HG03095 (cell line): ENCODE measurements around the gene INHBB.
"Not testable (repeated sequence)": the region's sequence is repeated elsewhere in the genome, so short reads cannot be mapped to it uniquely, and the experiment has no call there.

Experiments
- ATAC-seq: cut with Tn5 transposase; IDR thresholded peaks from one replicate; pipeline ENCODE4 v1.9.1; 2021; ENCODE audit warnings: moderate library complexity; ENCODE audit not compliant: unreplicated experiment

The INHBB gene

GRCh38 chr2:120378605-120379004, 32.7 kb downstream of the INHBB start:
- ATAC-seq = no peak

- no peak for ATAC-seq
Observed at GRCh38 chr2:120379916-120380893, 34.3 kb downstream of the INHBB start.

GRCh38 chr2:120381192-120381591, 35.3 kb downstream of the INHBB start:
- ATAC-seq = no peak

- no peak for ATAC-seq
Observed at GRCh38 chr2:120381661-120382060, 35.7 kb downstream of the INHBB start.

- ATAC-seq = no peak
Observed at GRCh38 chr2:120382541-120383144, 36.7 kb downstream of the INHBB start.

GRCh38 chr2:120383191-120383590, 37.3 kb downstream of the INHBB start:
- no peak for ATAC-seq

GRCh38 chr2:120383631-120384340, 37.9 kb downstream of the INHBB start:
- ATAC-seq = no peak

GRCh38 chr2:120384486-120385354, 38.8 kb downstream of the INHBB start:
- no peak for ATAC-seq

- no peak for ATAC-seq
Observed at GRCh38 chr2:120385355-120386127, 39.6 kb downstream of the INHBB start.

GRCh38 chr2:120388222-120389035, 42.5 kb downstream of the INHBB start:
- ATAC-seq = no peak

- ATAC-seq = no peak
Observed at GRCh38 chr2:120389036-120389391, 43.1 kb downstream of the INHBB start.

GRCh38 chr2:120390381-120391055, 44.6 kb downstream of the INHBB start:
- no peak for ATAC-seq

GRCh38 chr2:120391382-120391781, 45.4 kb downstream of the INHBB start:
- not testable (repeated sequence) for ATAC-seq

GRCh38 chr2:120391911-120392665, 46.2 kb downstream of the INHBB start:
- no peak for ATAC-seq

- ATAC-seq = no peak
Observed at GRCh38 chr2:120392923-120393322, 47.0 kb downstream of the INHBB start.

GRCh38 chr2:120393456-120393855, 47.5 kb downstream of the INHBB start:
- no peak for ATAC-seq

GRCh38 chr2:120394764-120395163, 48.8 kb downstream of the INHBB start:
- no peak for ATAC-seq
